Left kidney (tissue), 2 donors: ENCODE results near the gene ATP6V1B1. TPM values are rescaled to one million over a fixed set of nuclear protein-coding genes. Genes with fewer than 3 reads are reported as not detected.
"Not testable (repeated sequence)": the region's sequence is repeated elsewhere in the genome, so short reads cannot be mapped to it uniquely, and the experiment has no call there.

Source experiments
- DNase-seq: peaks from one replicate; pipeline ENCODE4 v3.0.0-alpha.2; 2013
- polyA plus RNA-seq: library from polyadenylated mRNA; unstranded; fragments of 120-200 nt; gene quantifications from one replicate; pipeline ENCODE4 v1.2.1, GENCODE V29; 2013; ENCODE audit not compliant: insufficient read length

ATP6V1B1 gene
- polyA plus RNA-seq, 1 donor: 58.5 TPM

GRCh38 chr2:71005271-71006202, 69.8 kb downstream of the ATP6V1B1 start:
- DNase-seq: no peak

GRCh38 chr2:71006323-71006722, 70.6 kb downstream of the ATP6V1B1 start:
- DNase-seq: no peak

- no peak for DNase-seq
These were observed 71.5 kb downstream of the ATP6V1B1 start for GRCh38 chr2:71006955-71007799.

DNA sequence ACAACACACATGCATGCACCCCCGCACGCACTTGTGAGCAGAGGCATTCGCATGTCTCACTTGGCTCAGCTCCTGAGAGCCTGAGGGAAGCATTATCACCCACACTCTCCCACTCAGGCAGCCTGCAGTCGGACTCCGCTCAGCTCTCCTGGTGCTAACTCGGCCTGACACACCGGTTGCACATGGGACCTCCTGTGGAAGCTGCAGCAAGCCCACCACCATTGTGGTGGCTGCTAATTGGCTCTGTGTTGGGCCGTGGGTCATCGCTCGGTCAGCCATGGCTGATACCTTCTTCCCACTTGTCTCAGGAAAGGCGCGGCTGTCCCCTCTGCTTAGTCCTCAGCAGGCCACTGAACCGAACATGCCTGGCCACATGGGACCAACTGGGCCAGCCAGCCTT, 72.6 kb downstream of the ATP6V1B1 start:
- no peak for DNase-seq

- not testable (repeated sequence) for DNase-seq
These were observed 76.1 kb downstream of the ATP6V1B1 start for GRCh38 chr2:71011786-71012185.

Other genes with a start within 250 kb of the ATP6V1B1 start
- gene ADD2, start 167.7 kb upstream of the ATP6V1B1 start, polyA plus RNA-seq: 6.0 TPM
- gene FIGLA, start 145.3 kb upstream of the ATP6V1B1 start, polyA plus RNA-seq: not detected
- gene CLEC4F, start 115.3 kb upstream of the ATP6V1B1 start, polyA plus RNA-seq: 0.12 TPM
- not detected for gene CD207, start 100.1 kb upstream of the ATP6V1B1 start, polyA plus RNA-seq
- gene VAX2, start 35.3 kb upstream of the ATP6V1B1 start, polyA plus RNA-seq: 0.71 TPM
- 0.90 TPM for gene ANKRD53, start 42.7 kb downstream of the ATP6V1B1 start, polyA plus RNA-seq
- gene TEX261, start 59.0 kb downstream of the ATP6V1B1 start, polyA plus RNA-seq: 62.1 TPM
- gene NAGK, start 132.7 kb downstream of the ATP6V1B1 start, polyA plus RNA-seq: 93.5 TPM
- 28.3 TPM for gene MCEE, start 194.3 kb downstream of the ATP6V1B1 start, polyA plus RNA-seq
- gene MPHOSPH10, start 194.7 kb downstream of the ATP6V1B1 start, polyA plus RNA-seq: 55.8 TPM